ENCODE measurements around the gene WWOX. TPM values are rescaled to one million over a fixed set of nuclear protein-coding genes. Genes with fewer than 3 reads are reported as not detected.

Gene WWOX
- total RNA-seq, 1 experiment from 2014 or later: 15.6 TPM

GRCh38 chr16:79088971-79089370, 989.5 kb downstream of the WWOX start:
- Histone ChIP-seq H2BK120ac (ENCODE audit: low read depth, low read length, poor library complexity, severe bottlenecking) (no peak overlapping the region), H3K27ac (ENCODE audit: insufficient read length, low read depth, low read length) (no peak overlapping the region), H3T11ph (ENCODE audit: low read length) (no peak overlapping the region), H3K4me1 (ENCODE audit: insufficient read depth, low read length) (no peaks in the 10 kb centered on the region), H3K23ac (ENCODE audit: insufficient read length, low read depth, low read length) (no peak overlapping the region), H3K18ac (ENCODE audit: insufficient read length, low read depth, low read length) (no peak overlapping the region), H4K5ac (ENCODE audit: insufficient read length, low read depth, low read length) (no peak overlapping the region), H3K4me2 (ENCODE audit: insufficient read depth, insufficient read length, low read length) (no peak overlapping the region), H3K23me2 (ENCODE audit: insufficient read length, low read depth, low read length, poor library complexity, severe bottlenecking) (no peaks in the 10 kb centered on the region), H3K79me2 (ENCODE audit: insufficient read depth, low read length) (no peaks in the 10 kb centered on the region), H2BK5ac (ENCODE audit: insufficient read length, low read length) (no peak overlapping the region), H4K8ac (replicated peaks; ENCODE audit: insufficient read length, low read depth, low read length) (no peak overlapping the region), H2AK5ac (ENCODE audit: insufficient read length, low read length) (no peak overlapping the region), H4K20me1 (ENCODE audit: control insufficient read depth, insufficient read depth, insufficient read length) (no peaks in the 10 kb centered on the region), H2BK20ac (ENCODE audit: low read depth, low read length, poor library complexity, severe bottlenecking) (no peak overlapping the region), H3K9ac (ENCODE audit: extremely low read depth, insufficient read length, low read length) (no peak overlapping the region), H2AFZ (ENCODE audit: low read length) (no peak overlapping the region), H3K56ac (ENCODE audit: insufficient read length, low read depth, low read length) (no peak overlapping the region), H3K79me1 (ENCODE audit: insufficient read depth, low read depth, low read length, poor library complexity, severe bottlenecking) (no peaks in the 10 kb centered on the region), H4K91ac (ENCODE audit: insufficient read length, low read depth, low read length) (no peak overlapping the region), H3K14ac (ENCODE audit: insufficient read depth, low read length) (no peak overlapping the region), H3K4ac (ENCODE audit: low read depth, low read length) (no peak overlapping the region), H3K27me3 (ENCODE audit: insufficient read depth, low read length) (no peaks in the 10 kb centered on the region), H2BK12ac (ENCODE audit: insufficient read length, low read depth, low read length) (no peak overlapping the region), H3K9me3 (ENCODE audit: control insufficient read depth, low read depth, low read length) (no peaks in the 10 kb centered on the region), H2BK15ac (ENCODE audit: low read depth, low read length) (no peak overlapping the region)
- no peak for TF ChIP-seq CTCF (conservative IDR thresholded peaks at IDR 0.05)
- H3K4me1 Mint-ChIP-seq: peaks cover under 1 to 3% of the 10 kb centered on the region in 2 experiments; a peak in 2 of 4 replicates
- no CpG with 5 or more reads among the region's 6 CpGs for WGBS (ENCODE audit: extremely low coverage, insufficient read length, low lambda C conversion rate)
- H3K4me3 Mint-ChIP-seq: no peak overlapping the region
- H3K36me3 Mint-ChIP-seq (ENCODE audit: insufficient read depth in 1 of 3, low read depth in 3 of 3): no peaks in the 10 kb centered on the region
- no peaks in the 10 kb centered on the region for H3K9me3 Mint-ChIP-seq
- DNase-seq: no peak
- peaks cover 3% of the 10 kb centered on the region; the same call in 1 of the 2 replicates for H3K27me3 Mint-ChIP-seq (ENCODE audit: low read depth)
- H3K27ac Mint-ChIP-seq: no peak overlapping the region
